ENCODE data around the gene CMTM6. TPM values are rescaled to one million over a fixed set of nuclear protein-coding genes. Genes with fewer than 3 reads are reported as not detected.

CMTM6 gene
- total RNA-seq, 2 experiments from 2014 or later = 51.5 to 52.7 TPM

- Mint-ChIP-seq H3K4me1 (peaks cover 83% of the 10 kb centered on the region), H3K4me3 (peak overlapping the region; percentile 80), H3K27ac (peak overlapping the region; percentile 100), H3K9me3 (no peaks in the 10 kb centered on the region), H3K27me3 (no peaks in the 10 kb centered on the region), H3K36me3 (peaks cover 21% of the 10 kb centered on the region)
- DNase-seq = peak; percentile 51
These were observed 69.7 kb downstream of the CMTM6 start for GRCh38 chr3:32432711-32433530.

GRCh38 chr3:32432045-32432710 lies 70.5 kb downstream of the CMTM6 start:
- Mint-ChIP-seq H3K4me1 (peaks cover 89% of the 10 kb centered on the region), H3K4me3 (peak overlapping the region; percentile 80), H3K27ac (peak overlapping the region; percentile 100), H3K36me3 (peaks cover 21% of the 10 kb centered on the region), H3K9me3 (no peaks in the 10 kb centered on the region), H3K27me3 (no peaks in the 10 kb centered on the region)
- DNase-seq = no peak

- no peaks in the 10 kb centered on the region for H3K27me3 Mint-ChIP-seq
- peak overlapping the region; percentile 100 for H3K27ac Mint-ChIP-seq
- DNase-seq = no peak
- H3K4me1 Mint-ChIP-seq = peaks cover 88% of the 10 kb centered on the region
- peaks cover 26% of the 10 kb centered on the region for H3K36me3 Mint-ChIP-seq
- peak overlapping the region; percentile 25 for H3K4me3 Mint-ChIP-seq
- H3K9me3 Mint-ChIP-seq = no peaks in the 10 kb centered on the region
These were observed 71.2 kb downstream of the CMTM6 start for GRCh38 chr3:32431481-32431880.

Other genes with a start within 250 kb of the CMTM6 start
- gene CMTM7, start 111.0 kb downstream of the CMTM6 start, total RNA-seq = 10 to 100 TPM; 39.2 to 39.8 TPM
- gene DYNC1LI1, start 68.0 kb upstream of the CMTM6 start, total RNA-seq = 10 to 100 TPM; 34.7 to 36.1 TPM
- 10 to 100 TPM; 70.1 to 74.0 TPM for gene CNOT10, start 182.3 kb upstream of the CMTM6 start, total RNA-seq